HL-60/S4 (cell line): ENCODE measurements around the gene ARMH4.

Source experiments
- in situ Hi-C: fragments of 300-500 bp; cut with MboI; formaldehyde crosslinking; loops from 2 replicates; pipeline ENCODE4 v1.14.3; 2022; ENCODE audit warnings: low sequenced_read_pairs

The ARMH4 gene

GRCh38 chr14:58152014-58152857 is at the start of gene ARMH4:
Gene ARMH4 (minus strand): TSS chr14:58152213. CDS start chr14:58139358, 12,855 bp downstream.
- in situ Hi-C loops: no loop called here

- in situ Hi-C loops: no loop called here
These were observed 48.8 kb upstream of the ARMH4 start for GRCh38 chr14:58200846-58201245.

- in situ Hi-C loops: no loop called here
These were observed 48.4 kb upstream of the ARMH4 start for GRCh38 chr14:58200480-58200841.

- in situ Hi-C loops: no loop called here
These were observed 47.9 kb upstream of the ARMH4 start, which contains the start of gene ACTR10 for GRCh38 chr14:58199726-58200479. Gene ACTR10 (plus strand): TSS chr14:58200149. CDS start chr14:58200218, 69 bp downstream.

GRCh38 chr14:58198086-58198485 is 46.1 kb upstream of the ARMH4 start:
- in situ Hi-C loops: no loop called here

GRCh38 chr14:58196198-58196597 is 44.2 kb upstream of the ARMH4 start:
- in situ Hi-C loops: no loop called here

- in situ Hi-C loops: no loop called here
These were observed 41.5 kb upstream of the ARMH4 start for GRCh38 chr14:58193542-58193941.

- in situ Hi-C loops: no loop called here
These were observed 40.0 kb upstream of the ARMH4 start for GRCh38 chr14:58191763-58192601.

- in situ Hi-C loops: no loop called here
These were observed 37.2 kb upstream of the ARMH4 start for GRCh38 chr14:58189176-58189575.

GRCh38 chr14:58177125-58177524 is 25.1 kb upstream of the ARMH4 start:
- in situ Hi-C loops: no loop called here

- in situ Hi-C loops: no loop called here
These were observed 19.1 kb upstream of the ARMH4 start for GRCh38 chr14:58171090-58171489.

- in situ Hi-C loops: no loop called here
These were observed 15.9 kb upstream of the ARMH4 start for GRCh38 chr14:58167891-58168290.

GRCh38 chr14:58167057-58167456 is 15.0 kb upstream of the ARMH4 start:
- in situ Hi-C loops: no loop called here

- in situ Hi-C loops: no loop called here
These were observed 14.3 kb upstream of the ARMH4 start for GRCh38 chr14:58166005-58166983.

- in situ Hi-C loops: no loop called here
These were observed 8.5 kb upstream of the ARMH4 start for GRCh38 chr14:58160561-58160960.

- in situ Hi-C loops: no loop called here
These were observed 640 bp downstream of the ARMH4 start for GRCh38 chr14:58151133-58152013.

- in situ Hi-C loops: no loop called here
These were observed 1.7 kb downstream of the ARMH4 start for GRCh38 chr14:58150243-58150805.

- in situ Hi-C loops: no loop called here
These were observed 2.8 kb downstream of the ARMH4 start for GRCh38 chr14:58149196-58149595.

- in situ Hi-C loops: no loop called here
These were observed 5.6 kb downstream of the ARMH4 start for GRCh38 chr14:58146399-58146798.
